ENCODE results near the gene GLI1. TPM values are rescaled to one million over a fixed set of nuclear protein-coding genes. Genes with fewer than 3 reads are reported as not detected.
A peak's percentile ranks its signal among the peaks of the same experiment; 100 is the strongest.

Gene GLI1
- total and polyA plus RNA-seq, 2 of the 13 experiments (the other 11 are each of a cell fraction or from before 2014, with no cell fraction given): 0.09 to 0.20 TPM

DNA sequence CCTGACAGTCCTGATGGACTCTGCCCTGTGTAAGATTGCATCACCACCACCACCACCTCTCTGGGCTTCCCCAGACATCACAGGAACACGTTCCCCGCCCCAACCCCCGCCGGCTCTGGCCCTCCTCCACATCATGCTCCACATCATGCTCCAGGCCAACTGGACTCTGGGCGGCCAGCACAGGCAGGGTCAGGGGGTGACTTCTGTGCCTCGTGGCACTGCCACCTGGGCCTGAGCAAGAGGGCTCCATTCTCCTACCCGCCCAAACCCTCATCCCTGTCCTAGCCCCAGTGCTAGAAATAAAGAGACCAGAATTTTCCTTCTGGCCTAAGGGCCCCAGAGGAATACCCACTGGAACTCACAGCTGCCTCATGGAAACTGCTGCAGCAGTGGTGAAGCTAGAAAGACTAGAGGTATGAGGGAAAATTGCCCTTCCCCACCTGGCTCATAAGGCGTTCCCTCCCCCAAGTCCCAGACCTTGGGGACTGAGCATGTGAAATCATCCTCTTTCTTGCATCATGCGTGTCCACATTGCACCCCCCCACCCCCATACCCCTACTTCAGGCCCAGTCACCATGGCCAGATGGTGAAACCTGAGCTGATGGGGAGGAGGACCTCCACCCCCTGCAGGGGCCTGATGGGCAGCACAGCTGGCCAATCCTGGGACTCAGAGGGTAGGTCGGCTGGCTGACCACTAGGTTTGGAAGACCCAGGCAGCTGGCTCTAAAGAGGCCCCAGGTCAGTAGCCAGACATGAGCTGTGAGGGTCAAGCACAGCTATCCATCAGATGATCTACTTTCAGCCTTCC, 4.8 kb upstream of the GLI1 start, which contains the start of gene INHBE (continued):
- no peak for TF ChIP-seq ZNF549 (CRISPR knock-in tag; IDR thresholded peaks at IDR 0.05)
- no peak for TF ChIP-seq RFX3 (CRISPR knock-in tag; IDR thresholded peaks at IDR 0.05)
- peak; percentile 97 for TF ChIP-seq SP5 (CRISPR knock-in tag; IDR thresholded peaks at IDR 0.05; ENCODE audit: borderline replicate concordance, low read depth)
- TF ChIP-seq ZNF75D (CRISPR knock-in tag; IDR thresholded peaks at IDR 0.05; ENCODE audit: borderline replicate concordance): no peak
- TF ChIP-seq ZNF232 (CRISPR knock-in tag; IDR thresholded peaks at IDR 0.05; ENCODE audit: borderline replicate concordance): no peak; the same call in 1 of the 2 replicates
- TF ChIP-seq, protein P1, sequence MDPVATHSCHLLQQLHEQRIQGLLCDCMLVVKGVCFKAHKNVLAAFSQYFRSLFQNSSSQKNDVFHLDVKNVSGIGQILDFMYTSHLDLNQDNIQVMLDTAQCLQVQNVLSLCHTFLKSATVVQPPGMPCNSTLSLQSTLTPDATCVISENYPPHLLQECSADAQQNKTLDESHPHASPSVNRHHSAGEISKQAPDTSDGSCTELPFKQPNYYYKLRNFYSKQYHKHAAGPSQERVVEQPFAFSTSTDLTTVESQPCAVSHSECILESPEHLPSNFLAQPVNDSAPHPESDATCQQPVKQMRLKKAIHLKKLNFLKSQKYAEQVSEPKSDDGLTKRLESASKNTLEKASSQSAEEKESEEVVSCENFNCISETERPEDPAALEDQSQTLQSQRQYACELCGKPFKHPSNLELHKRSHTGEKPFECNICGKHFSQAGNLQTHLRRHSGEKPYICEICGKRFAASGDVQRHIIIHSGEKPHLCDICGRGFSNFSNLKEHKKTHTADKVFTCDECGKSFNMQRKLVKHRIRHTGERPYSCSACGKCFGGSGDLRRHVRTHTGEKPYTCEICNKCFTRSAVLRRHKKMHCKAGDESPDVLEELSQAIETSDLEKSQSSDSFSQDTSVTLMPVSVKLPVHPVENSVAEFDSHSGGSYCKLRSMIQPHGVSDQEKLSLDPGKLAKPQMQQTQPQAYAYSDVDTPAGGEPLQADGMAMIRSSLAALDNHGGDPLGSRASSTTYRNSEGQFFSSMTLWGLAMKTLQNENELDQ (CRISPR knock-in tag; IDR thresholded peaks at IDR 0.05; ENCODE audit: borderline replicate concordance): no peak
- no peak for TF ChIP-seq PRPF4 (IDR thresholded peaks at IDR 0.05; ENCODE audit: low read depth, low read length, poor library complexity, severe bottlenecking)
- TF ChIP-seq, protein P2, sequence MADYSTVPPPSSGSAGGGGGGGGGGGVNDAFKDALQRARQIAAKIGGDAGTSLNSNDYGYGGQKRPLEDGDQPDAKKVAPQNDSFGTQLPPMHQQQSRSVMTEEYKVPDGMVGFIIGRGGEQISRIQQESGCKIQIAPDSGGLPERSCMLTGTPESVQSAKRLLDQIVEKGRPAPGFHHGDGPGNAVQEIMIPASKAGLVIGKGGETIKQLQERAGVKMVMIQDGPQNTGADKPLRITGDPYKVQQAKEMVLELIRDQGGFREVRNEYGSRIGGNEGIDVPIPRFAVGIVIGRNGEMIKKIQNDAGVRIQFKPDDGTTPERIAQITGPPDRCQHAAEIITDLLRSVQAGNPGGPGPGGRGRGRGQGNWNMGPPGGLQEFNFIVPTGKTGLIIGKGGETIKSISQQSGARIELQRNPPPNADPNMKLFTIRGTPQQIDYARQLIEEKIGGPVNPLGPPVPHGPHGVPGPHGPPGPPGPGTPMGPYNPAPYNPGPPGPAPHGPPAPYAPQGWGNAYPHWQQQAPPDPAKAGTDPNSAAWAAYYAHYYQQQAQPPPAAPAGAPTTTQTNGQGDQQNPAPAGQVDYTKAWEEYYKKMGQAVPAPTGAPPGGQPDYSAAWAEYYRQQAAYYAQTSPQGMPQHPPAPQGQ (CRISPR knock-in tag; IDR thresholded peaks at IDR 0.05; ENCODE audit: borderline replicate concordance): peak; percentile 27; the same call in 1 of the 2 replicates
- TF ChIP-seq ZNF678 (CRISPR knock-in tag; IDR thresholded peaks at IDR 0.05): no peak
- peak; percentile 3; the same call in 1 of the 2 replicates for TF ChIP-seq ZNF143 (CRISPR knock-in tag; IDR thresholded peaks at IDR 0.05)
- TF ChIP-seq, protein P3, sequence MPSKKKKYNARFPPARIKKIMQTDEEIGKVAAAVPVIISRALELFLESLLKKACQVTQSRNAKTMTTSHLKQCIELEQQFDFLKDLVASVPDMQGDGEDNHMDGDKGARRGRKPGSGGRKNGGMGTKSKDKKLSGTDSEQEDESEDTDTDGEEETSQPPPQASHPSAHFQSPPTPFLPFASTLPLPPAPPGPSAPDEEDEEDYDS (CRISPR knock-in tag; IDR thresholded peaks at IDR 0.05): peak; percentile 58; the same call in 1 of the 2 replicates
- no peak; the same call in 1 of the 2 replicates for TF ChIP-seq TOE1 (CRISPR knock-in tag; IDR thresholded peaks at IDR 0.05)
- TF ChIP-seq ONECUT2 (CRISPR knock-in tag; IDR thresholded peaks at IDR 0.05): no peak
- peak; percentile 74; the same call in 1 of the 2 replicates for TF ChIP-seq ZNF589 (CRISPR knock-in tag; conservative IDR thresholded peaks at IDR 0.05)
- peak; percentile 62; the same call in 1 of the 2 replicates for TF ChIP-seq ZBTB7A (CRISPR knock-in tag; IDR thresholded peaks at IDR 0.05)
- TF ChIP-seq MEIS1 (CRISPR knock-in tag; IDR thresholded peaks at IDR 0.05; ENCODE audit: borderline replicate concordance): peak; percentile 96
- TF ChIP-seq, protein P4, sequence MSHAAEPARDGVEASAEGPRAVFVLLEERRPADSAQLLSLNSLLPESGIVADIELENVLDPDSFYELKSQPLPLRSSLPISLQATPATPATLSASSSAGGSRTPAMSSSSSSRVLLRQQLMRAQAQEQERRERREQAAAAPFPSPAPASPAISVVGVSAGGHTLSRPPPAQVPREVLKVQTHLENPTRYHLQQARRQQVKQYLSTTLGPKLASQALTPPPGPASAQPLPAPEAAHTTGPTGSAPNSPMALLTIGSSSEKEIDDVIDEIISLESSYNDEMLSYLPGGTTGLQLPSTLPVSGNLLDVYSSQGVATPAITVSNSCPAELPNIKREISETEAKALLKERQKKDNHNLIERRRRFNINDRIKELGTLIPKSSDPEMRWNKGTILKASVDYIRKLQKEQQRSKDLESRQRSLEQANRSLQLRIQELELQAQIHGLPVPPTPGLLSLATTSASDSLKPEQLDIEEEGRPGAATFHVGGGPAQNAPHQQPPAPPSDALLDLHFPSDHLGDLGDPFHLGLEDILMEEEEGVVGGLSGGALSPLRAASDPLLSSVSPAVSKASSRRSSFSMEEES (CRISPR knock-in tag; IDR thresholded peaks at IDR 0.05): peak; percentile 87
- no peak for TF ChIP-seq RFX1 (IDR thresholded peaks at IDR 0.05)
- TF ChIP-seq FOXA1 (IDR thresholded peaks at IDR 0.05): no peak
- peak; percentile 46; the same call in 1 of the 2 replicates for TF ChIP-seq FOXA1 (CRISPR knock-in tag; IDR thresholded peaks at IDR 0.05)
- TF ChIP-seq JUNB (CRISPR knock-in tag; IDR thresholded peaks at IDR 0.05; ENCODE audit: borderline replicate concordance): peak; percentile 54; the same call in 1 of the 2 replicates
- peak; percentile 80 for TF ChIP-seq POLR2AphosphoS5 (IDR thresholded peaks at IDR 0.05; ENCODE audit: low read depth, low read length)
- TF ChIP-seq JUND (CRISPR knock-in tag; IDR thresholded peaks at IDR 0.05): peak; percentile 87
- no peak for TF ChIP-seq CAMTA2 (CRISPR knock-in tag; IDR thresholded peaks at IDR 0.05; ENCODE audit: borderline replicate concordance)

Data from HepG2 (cell line).